Karpas-422 (cell line): ENCODE results near the gene RPH3AL. TPM values are rescaled to one million over a fixed set of nuclear protein-coding genes. Genes with fewer than 3 reads are reported as not detected.

Source experiments
- DNase-seq: peaks from one replicate; pipeline ENCODE4 v3.0.0-alpha.2; 2015
- H2AFZ ChIP-seq: fragments of 200-600 bp; sonication (generic); 2 replicates; pipeline ENCODE4 v1.6.1; 2014; ENCODE audit warnings: antibody characterized with exemption, low read length, mixed read lengths
- H3K27ac ChIP-seq: fragments of 200-600 bp; sonication (generic); 2 replicates; pipeline ENCODE4 v1.5.1; 2014; ENCODE audit warnings: mild to moderate bottlenecking, low read length, moderate library complexity
- H3K27me3 ChIP-seq: fragments of 200-600 bp; sonication (generic); 2 replicates; pipeline ENCODE4 v1.6.1; 2014; ENCODE audit warnings: low read length, mixed read lengths
- H3K36me3 ChIP-seq: fragments of 200-600 bp; sonication (generic); 2 replicates; pipeline ENCODE4 v1.6.1; 2014; ENCODE audit warnings: low read length, mixed read lengths; ENCODE audit not compliant: insufficient read depth
- H3K4me1 ChIP-seq: fragments of 200-600 bp; sonication (generic); 2 replicates; pipeline ENCODE4 v1.6.1; 2014; ENCODE audit warnings: mild to moderate bottlenecking, low read length, mixed read lengths
- H3K4me2 ChIP-seq: fragments of 200-600 bp; sonication (generic); 2 replicates; pipeline ENCODE4 v1.6.1; 2014; ENCODE audit warnings: low read length, low read depth, mild to moderate bottlenecking; ENCODE audit not compliant: poor library complexity, severe bottlenecking
- H3K4me3 ChIP-seq: fragments of 200-600 bp; sonication (generic); 2 replicates; pipeline ENCODE4 v1.5.1; 2014; ENCODE audit warnings: mild to moderate bottlenecking, antibody characterized with exemption, low read length, mixed read lengths
- H3K79me2 ChIP-seq: fragments of 200-600 bp; sonication (generic); 2 replicates; pipeline ENCODE4 v1.6.1; 2014; ENCODE audit warnings: mild to moderate bottlenecking, low read length, mixed read lengths
- H3K9ac ChIP-seq: fragments of 200-600 bp; sonication (generic); 2 replicates; pipeline ENCODE4 v1.6.0; 2014; ENCODE audit warnings: low read length
- H3K9me2 ChIP-seq: fragments of 200-600 bp; sonication (generic), shearing (Covaris generic); replicated peaks from 2 replicates; pipeline ENCODE4 v1.6.0; 2014; ENCODE audit warnings: mild to moderate bottlenecking, low read length, moderate library complexity; ENCODE audit not compliant: insufficient read depth
- H3K9me3 ChIP-seq: fragments of 300-700, 200-600 bp; sonication (generic); 2 replicates; pipeline ENCODE4 v1.6.1; 2014; ENCODE audit warnings: low read length, mixed read lengths
- H4K20me1 ChIP-seq: fragments of 200-600 bp; sonication (generic); 2 replicates; pipeline ENCODE4 v1.6.1; 2014; ENCODE audit warnings: mild to moderate bottlenecking, antibody characterized with exemption, low read length, low read depth; ENCODE audit not compliant: insufficient read depth
- total RNA-seq: library from RNA; depleted of rRNA; stranded (reverse); fragments of >200 nt; shearing (Covaris generic); gene quantifications from 2 replicates; pipeline ENCODE4 v1.2.3, GENCODE V29; 2014; ENCODE audit warnings: low replicate concordance

Gene RPH3AL
- total RNA-seq, 1 experiment from 2014 or later, result not detected

DNA sequence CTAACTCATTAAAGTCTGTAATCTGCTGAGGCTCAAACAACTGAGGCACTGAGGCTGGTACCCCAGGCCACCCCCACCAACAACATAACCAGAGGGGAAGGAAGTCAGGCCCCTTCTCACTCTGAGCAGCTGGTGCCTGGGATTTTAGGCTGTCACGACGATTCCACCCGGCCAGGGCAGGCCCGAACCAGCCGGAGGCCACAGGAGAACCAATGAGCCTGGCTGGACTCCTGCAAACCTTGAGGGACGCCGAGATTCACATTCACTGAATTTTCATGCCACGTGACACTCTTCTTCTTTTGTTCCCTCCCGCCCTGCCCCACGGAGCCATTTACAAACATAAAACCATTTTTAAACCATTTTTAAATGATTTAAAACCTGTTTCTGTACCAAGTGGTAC is 48.1 kb downstream of the RPH3AL start:
- no peaks in the 10 kb centered on the region for H3K79me2 ChIP-seq

GRCh38 chr17:303168-303567 is 49.4 kb downstream of the RPH3AL start:
- H3K79me2 ChIP-seq, result no peaks in the 10 kb centered on the region
- H3K9me2 ChIP-seq, result no peaks in the 10 kb centered on the region
- no peaks in the 10 kb centered on the region for H3K4me1 ChIP-seq
- H3K9ac ChIP-seq, result no peak overlapping the region
- H3K27ac ChIP-seq, result no peak overlapping the region
- no peaks in the 10 kb centered on the region for H3K27me3 ChIP-seq
- DNase-seq, result no peak
- H3K36me3 ChIP-seq, result no peaks in the 10 kb centered on the region
- no peaks in the 10 kb centered on the region for H3K9me3 ChIP-seq
- H2AFZ ChIP-seq, result no peak overlapping the region
- no peak overlapping the region for H3K4me3 ChIP-seq
- no peak overlapping the region for H3K4me2 ChIP-seq
- H4K20me1 ChIP-seq, result no peaks in the 10 kb centered on the region

More for the DNA sequence above, 48.1 kb downstream of the RPH3AL start:
- no peak overlapping the region for H3K27ac ChIP-seq
- no peaks in the 10 kb centered on the region for H3K27me3 ChIP-seq
- H3K9me3 ChIP-seq, result no peaks in the 10 kb centered on the region
- H3K36me3 ChIP-seq, result no peaks in the 10 kb centered on the region
- DNase-seq, result no peak
- no peaks in the 10 kb centered on the region for H3K4me1 ChIP-seq
- H3K9ac ChIP-seq, result no peak overlapping the region
- H3K4me3 ChIP-seq, result no peak overlapping the region
- H4K20me1 ChIP-seq, result no peaks in the 10 kb centered on the region
- no peak overlapping the region for H3K4me2 ChIP-seq
- H2AFZ ChIP-seq, result no peak overlapping the region
- no peaks in the 10 kb centered on the region for H3K9me2 ChIP-seq

- Histone ChIP-seq H3K4me3 (no peak overlapping the region), H3K9me3 (no peaks in the 10 kb centered on the region), H3K4me2 (no peak overlapping the region), H3K27me3 (no peaks in the 10 kb centered on the region), H4K20me1 (no peaks in the 10 kb centered on the region), H3K9me2 (no peaks in the 10 kb centered on the region), H3K4me1 (no peaks in the 10 kb centered on the region), H3K9ac (no peak overlapping the region), H3K27ac (no peak overlapping the region), H2AFZ (no peak overlapping the region), H3K36me3 (no peaks in the 10 kb centered on the region), H3K79me2 (no peaks in the 10 kb centered on the region)
- no peak for DNase-seq
These were observed 50.3 kb downstream of the RPH3AL start for GRCh38 chr17:302300-302698.

GRCh38 chr17:301681-302299 is 50.8 kb downstream of the RPH3AL start:
- Histone ChIP-seq H2AFZ (no peak overlapping the region), H3K4me3 (no peak overlapping the region), H3K4me2 (no peak overlapping the region), H3K27me3 (no peaks in the 10 kb centered on the region), H3K9ac (no peak overlapping the region), H3K36me3 (no peaks in the 10 kb centered on the region), H3K4me1 (no peaks in the 10 kb centered on the region), H3K9me2 (no peaks in the 10 kb centered on the region), H3K79me2 (no peaks in the 10 kb centered on the region), H4K20me1 (no peaks in the 10 kb centered on the region), H3K27ac (no peak overlapping the region), H3K9me3 (no peaks in the 10 kb centered on the region)
- DNase-seq, result no peak

DNA sequence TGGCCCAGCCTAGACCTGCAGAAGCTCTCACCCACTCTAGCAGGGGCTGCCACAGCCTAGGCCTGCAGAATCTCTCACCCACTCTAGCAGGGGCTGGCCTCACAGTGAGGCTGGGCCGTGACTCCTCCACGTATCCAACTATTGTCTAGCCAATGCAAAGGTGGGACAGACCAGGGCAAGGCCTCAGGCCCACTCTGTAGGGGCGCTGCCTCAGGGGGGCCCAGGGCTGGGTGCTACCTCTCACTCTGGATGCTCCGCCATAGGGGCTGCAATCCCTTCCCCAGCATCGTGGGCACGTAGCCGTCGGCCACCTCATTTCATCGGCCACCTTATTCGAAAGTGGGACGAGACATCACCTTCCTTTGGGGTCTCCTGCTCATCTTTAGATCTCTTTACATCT is 51.7 kb downstream of the RPH3AL start:
- no peaks in the 10 kb centered on the region for H3K27me3 ChIP-seq
- H3K9me3 ChIP-seq, result no peaks in the 10 kb centered on the region
- H3K4me2 ChIP-seq, result no peak overlapping the region
- no peaks in the 10 kb centered on the region for H3K9me2 ChIP-seq
- H3K36me3 ChIP-seq, result no peaks in the 10 kb centered on the region
- no peak overlapping the region for H3K27ac ChIP-seq
- H3K9ac ChIP-seq, result no peak overlapping the region
- H3K4me3 ChIP-seq, result no peak overlapping the region
- H4K20me1 ChIP-seq, result no peaks in the 10 kb centered on the region
- no peaks in the 10 kb centered on the region for H3K79me2 ChIP-seq
- H3K4me1 ChIP-seq, result no peaks in the 10 kb centered on the region
- no peak overlapping the region for H2AFZ ChIP-seq
- DNase-seq, result no peak

DNA sequence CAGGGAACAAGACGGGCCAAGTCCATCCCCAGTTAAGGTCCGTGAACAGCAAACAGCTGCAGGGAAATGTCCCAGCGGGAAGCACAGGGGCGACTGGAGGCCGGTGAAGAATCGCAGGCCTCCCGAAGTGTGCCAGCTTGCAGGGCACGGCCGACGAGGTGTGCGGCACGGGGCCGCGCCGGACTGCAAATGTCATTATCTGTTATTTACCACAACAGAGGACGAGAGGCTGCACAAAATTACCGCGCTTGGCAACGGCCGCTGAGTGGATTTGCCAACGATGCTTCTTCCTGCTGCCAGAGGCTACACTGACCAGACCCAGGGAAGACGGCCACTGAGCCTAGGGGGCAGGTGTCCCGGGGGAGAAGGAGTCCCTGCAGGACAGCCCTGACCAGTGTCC is 53.1 kb downstream of the RPH3AL start:
- no peaks in the 10 kb centered on the region for H3K27me3 ChIP-seq
- no peaks in the 10 kb centered on the region for H4K20me1 ChIP-seq
- H3K4me1 ChIP-seq, result no peaks in the 10 kb centered on the region
- H3K9ac ChIP-seq, result no peak overlapping the region
- H3K4me2 ChIP-seq, result no peak overlapping the region
- no peaks in the 10 kb centered on the region for H3K79me2 ChIP-seq
- no peaks in the 10 kb centered on the region for H3K9me2 ChIP-seq
- DNase-seq, result no peak
- no peak overlapping the region for H3K27ac ChIP-seq
- no peaks in the 10 kb centered on the region for H3K9me3 ChIP-seq
- H3K4me3 ChIP-seq, result no peak overlapping the region
- no peak overlapping the region for H2AFZ ChIP-seq
- no peaks in the 10 kb centered on the region for H3K36me3 ChIP-seq

- Histone ChIP-seq H3K4me1 (no peaks in the 10 kb centered on the region), H3K27me3 (no peaks in the 10 kb centered on the region), H3K4me2 (no peak overlapping the region), H3K9ac (no peak overlapping the region), H3K79me2 (no peaks in the 10 kb centered on the region), H3K9me3 (no peaks in the 10 kb centered on the region), H3K36me3 (no peaks in the 10 kb centered on the region), H3K9me2 (no peaks in the 10 kb centered on the region), H3K27ac (no peak overlapping the region), H4K20me1 (no peaks in the 10 kb centered on the region), H2AFZ (no peak overlapping the region), H3K4me3 (no peak overlapping the region)
- no peak for DNase-seq
These were observed 53.7 kb downstream of the RPH3AL start for GRCh38 chr17:298791-299450.

DNA sequence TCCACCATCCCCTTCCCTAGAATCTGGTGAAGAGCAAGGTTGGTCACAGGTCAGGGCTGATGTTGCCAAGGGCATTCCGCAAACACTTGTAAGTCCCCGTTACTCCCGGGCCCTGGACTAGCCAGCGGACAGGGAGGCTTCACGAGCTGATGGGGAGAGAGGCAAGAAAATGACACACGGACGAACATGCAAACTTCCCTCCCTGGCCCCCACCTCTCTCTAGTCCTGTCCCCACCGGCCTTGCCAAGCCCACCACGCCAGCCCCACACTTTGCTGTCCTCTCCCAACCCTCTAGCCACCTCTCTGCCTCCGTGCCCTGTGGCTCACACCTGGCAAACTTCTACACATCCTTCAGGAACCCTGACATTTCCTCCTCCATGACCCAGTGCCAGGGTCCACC is 54.8 kb downstream of the RPH3AL start:
- no peaks in the 10 kb centered on the region for H3K4me1 ChIP-seq
- no peak overlapping the region for H3K4me2 ChIP-seq
- H3K4me3 ChIP-seq, result no peak overlapping the region
- DNase-seq, result no peak
- H3K9me3 ChIP-seq, result no peaks in the 10 kb centered on the region
- H3K79me2 ChIP-seq, result no peaks in the 10 kb centered on the region
- no peaks in the 10 kb centered on the region for H3K27me3 ChIP-seq
- no peak overlapping the region for H3K9ac ChIP-seq
- H3K27ac ChIP-seq, result no peak overlapping the region
- no peaks in the 10 kb centered on the region for H3K9me2 ChIP-seq
- no peaks in the 10 kb centered on the region for H4K20me1 ChIP-seq
- H3K36me3 ChIP-seq, result no peaks in the 10 kb centered on the region
- no peak overlapping the region for H2AFZ ChIP-seq
